OCI-LY7 (cell line): ENCODE data around the gene RADIL. TPM values are rescaled to one million over a fixed set of nuclear protein-coding genes. Genes with fewer than 3 reads are reported as not detected.

Source experiments
- BruUV-seq: library from RNA; stranded (reverse); fragments of 400-500 nt; replicated peaks from 2 replicates; lab custom pipeline; 2021; lab: Mats Ljungman, UMichigan
- CTCF ChIA-PET: fragments of 300-600 bp; sonication (Branson Sonifier 250); formaldehyde crosslinking; loops from one replicate; lab custom pipeline; 2022; ENCODE audit warnings: antibody characterized with exemption; ENCODE audit not compliant: unreplicated experiment; lab: Charles Lee
- POLR2A ChIA-PET: fragments of 300-600 bp; sonication (Branson Sonifier 250); formaldehyde crosslinking; loops from one replicate; lab custom pipeline; 2022; ENCODE audit warnings: antibody characterized with exemption; lab: Charles Lee
- DNase-seq: peaks from one replicate; pipeline ENCODE4 v3.0.0-alpha.2; 2015; ENCODE audit warnings: low spot score
- H2AFZ ChIP-seq: fragments of 200-600 bp; sonication (generic), shearing (Covaris generic); 2 replicates; pipeline ENCODE4 v1.6.1; 2014; ENCODE audit warnings: mild to moderate bottlenecking, antibody characterized with exemption, low read length, moderate library complexity
- H3K27ac ChIP-seq: fragments of 200-600 bp; sonication (generic); 2 replicates; pipeline ENCODE4 v1.5.1; 2014; ENCODE audit warnings: mixed run types, low read depth, mild to moderate bottlenecking, moderate library complexity, low read length, inconsistent platforms; ENCODE audit not compliant: poor library complexity, severe bottlenecking
- H3K36me3 ChIP-seq: fragments of 200-600 bp; sonication (generic); 2 replicates; pipeline ENCODE4 v1.6.1; 2014; ENCODE audit warnings: mild to moderate bottlenecking, antibody characterized with exemption, low read length, moderate library complexity, mixed read lengths; ENCODE audit not compliant: insufficient read depth
- H3K4me1 ChIP-seq: fragments of 200-600 bp; sonication (generic); 2 replicates; pipeline ENCODE4 v1.5.1; 2014; ENCODE audit warnings: mild to moderate bottlenecking, low read length; ENCODE audit not compliant: insufficient read depth, poor library complexity, severe bottlenecking
- H3K4me2 ChIP-seq: fragments of 200-600 bp; sonication (generic); 2 replicates; pipeline ENCODE4 v1.6.1; 2014; ENCODE audit warnings: mild to moderate bottlenecking, low read length
- H3K4me3 ChIP-seq: fragments of 200-600 bp; sonication (generic); 2 replicates; pipeline ENCODE4 v1.5.1; 2014; ENCODE audit warnings: mild to moderate bottlenecking, low read depth, low read length; ENCODE audit not compliant: poor library complexity, severe bottlenecking
- H3K79me2 ChIP-seq: fragments of 200-600 bp; sonication (generic); 2 replicates; pipeline ENCODE4 v1.6.1; 2016; ENCODE audit warnings: low read depth, mild to moderate bottlenecking, low read length, moderate library complexity, mixed read lengths; ENCODE audit not compliant: insufficient read depth
- H3K9me2 ChIP-seq: fragments of 200-600 bp; sonication (generic); 2 replicates; pipeline ENCODE4 v1.6.1; 2016; ENCODE audit warnings: mild to moderate bottlenecking, low read length, mixed read lengths; ENCODE audit not compliant: insufficient read depth
- H3K9me3 ChIP-seq: fragments of 200-600 bp; sonication (generic); 2 replicates; pipeline ENCODE4 v1.6.1; 2014; ENCODE audit warnings: mild to moderate bottlenecking, mixed run types, low read length, mixed read lengths
- H4K20me1 ChIP-seq: fragments of 200-600 bp; sonication (generic); 2 replicates; pipeline ENCODE4 v1.6.1; 2014; ENCODE audit warnings: mild to moderate bottlenecking, antibody characterized with exemption, low read length, moderate library complexity, mixed read lengths; ENCODE audit not compliant: insufficient read depth
- CTCF ChIP-seq: fragments of 200-600 bp; sonication (generic); conservative IDR thresholded peaks from 2 replicates; pipeline ENCODE4 v1.5.1; 2014; ENCODE audit warnings: mild to moderate bottlenecking, antibody characterized with exemption, low read length, moderate library complexity, mixed read lengths
- EZH2phosphoT487 ChIP-seq: fragments of 200-600 bp; sonication (generic); IDR thresholded peaks from 2 replicates; pipeline ENCODE4 v1.6.1; 2018; ENCODE audit warnings: low read depth, borderline replicate concordance, mild to moderate bottlenecking, mixed run types, antibody characterized with exemption, low read length, moderate library complexity, mixed read lengths
- intact Hi-C: fragments of 100-400 bp; cut with micrococcal nuclease; formaldehyde crosslinking; loops from one replicate; pipeline ENCODE4 v1.10.0; 2022; ENCODE audit not compliant: unreplicated experiment
- total RNA-seq, 2 experiments: library from RNA; depleted of rRNA in 1 of 2; stranded (reverse); fragments of >200 nt in 1 of 2; shearing (Covaris generic) in 1 of 2; gene quantifications; 2 replicates each; pipeline ENCODE4 v1.2.3, GENCODE V29; 2014 to 2022

The RADIL gene
- total RNA-seq, 2 experiments from 2014 or later, result 0.34 TPM; not detected in 1

GRCh38 chr7:4819560-4820404, 63.7 kb downstream of the RADIL start:
- Histone ChIP-seq H3K36me3 (no peaks in the 10 kb centered on the region), H3K4me3 (no peak overlapping the region), H3K4me1 (no peaks in the 10 kb centered on the region), H3K9me2 (no peaks in the 10 kb centered on the region), H3K4me2 (no peak overlapping the region), H4K20me1 (no peaks in the 10 kb centered on the region), H3K9me3 (no peaks in the 10 kb centered on the region), H3K79me2 (no peaks in the 10 kb centered on the region), H3K27ac (no peak overlapping the region), H2AFZ (no peak overlapping the region)
- BruUV-seq, result no TSS peak
- POLR2A ChIA-PET, result no interaction called here
- intact Hi-C loops, result no loop called here
- no peak for TF ChIP-seq CTCF
- no peak for TF ChIP-seq EZH2phosphoT487
- CTCF ChIA-PET, result interaction anchor here (0.5 to 0.6 kb wide), 2 partner anchors 49 to 1091 kb away, joined by 3 read pairs; no protein-coding TSS in a partner anchor
- DNase-seq, result no peak

- POLR2A ChIA-PET, result no interaction called here
These were observed 65.3 kb downstream of the RADIL start for GRCh38 chr7:4818000-4818794.

More at GRCh38 chr7:4818000-4818794, 65.3 kb downstream of the RADIL start:
- H4K20me1 ChIP-seq, result no peaks in the 10 kb centered on the region
- BruUV-seq, result no TSS peak
- no peaks in the 10 kb centered on the region for H3K9me2 ChIP-seq
- no peaks in the 10 kb centered on the region for H3K79me2 ChIP-seq
- no peak overlapping the region for H3K4me3 ChIP-seq
- H3K4me2 ChIP-seq, result no peak overlapping the region
- CTCF ChIA-PET, result no interaction called here
- no peaks in the 10 kb centered on the region for H3K36me3 ChIP-seq
- H3K4me1 ChIP-seq, result no peaks in the 10 kb centered on the region
- no peak overlapping the region for H2AFZ ChIP-seq
- intact Hi-C loops, result no loop called here
- no peak overlapping the region for H3K27ac ChIP-seq
- H3K9me3 ChIP-seq, result no peaks in the 10 kb centered on the region
- no peak for DNase-seq
- TF ChIP-seq EZH2phosphoT487 (no peak), CTCF (no peak)
